HepG2 (cell line): Measurements from ENCODE around the gene DPYD. TPM values are rescaled to one million over a fixed set of nuclear protein-coding genes. Genes with fewer than 3 reads are reported as not detected.

ENCODE experiments used
- ATAC-seq: fragments of 200-7000 bp; cut with Tn5 transposase; 3 replicates; pipeline ENCODE4 v1.9.1; 2020; ENCODE audit warnings: mild to moderate bottlenecking, moderate library complexity
- BruUV-seq: library from RNA; stranded (reverse); fragments of 400-500 nt; replicated peaks from 2 replicates; lab custom pipeline; 2021; lab: Mats Ljungman, UMichigan
- CTCF ChIA-PET: fragments of 300-600 bp; formaldehyde crosslinking; extraction: SDS; loops from one replicate; lab custom pipeline; 2021; ENCODE audit warnings: low total read pairs, inconsistent platforms, low intra/inter-chr PET ratio; lab: Yijun Ruan, JAX
- POLR2A ChIA-PET: fragments of 350-600 bp; sonication (Branson Sonifier 250); formaldehyde crosslinking; loops from one replicate; lab custom pipeline; 2020; ENCODE audit warnings: antibody characterized with exemption, inconsistent platforms; lab: Yijun Ruan, JAX
- DNase-seq: peaks from one replicate; pipeline ENCODE4 v3.0.0-alpha.2; 2015; ENCODE audit warnings: low spot score
- FAIRE-seq: peaks from 3 replicates; lab custom pipeline; 2011; peaks lifted over from hg19 to GRCh38; lab: Jason Lieb, UNC
- H2AFZ ChIP-seq: one replicate; pipeline ENCODE4 v1.6.1; 2011; ENCODE audit warnings: low read length, inconsistent platforms
- H3K27ac ChIP-seq: fragments of 300-600 bp; 3 replicates; pipeline ENCODE4 v1.8.0; 2011; ENCODE audit warnings: mixed run types, mild to moderate bottlenecking, mixed read lengths, low read length, inconsistent platforms; ENCODE audit not compliant: insufficient read depth; ENCODE audit errors: extremely low read length
- H3K27me3 ChIP-seq, 2 experiments: fragments of 200-600 bp in 1 of 2; 2 replicates in 1 of 2; 3 replicates in 1 of 2; pipeline versions ENCODE4 v1.6.0 to v1.8.0; 2011; ENCODE audit warnings: low read length in 2 of 2, mild to moderate bottlenecking in 2 of 2, moderate library complexity in 2 of 2, inconsistent platforms in 1 of 2; ENCODE audit not compliant: insufficient read depth in 2 of 2, control insufficient read depth in 1 of 2
- H3K36me3 ChIP-seq, 2 experiments: fragments of 200-600 bp in 1 of 2; replicated peaks in 1 of 2; 2 replicates in 1 of 2; 3 replicates in 1 of 2; pipeline versions ENCODE4 v1.5.1 to v1.8.0; 2011; ENCODE audit warnings: low read length in 2 of 2, inconsistent platforms in 1 of 2; ENCODE audit not compliant: insufficient read depth in 2 of 2, control insufficient read depth in 1 of 2
- H3K4me1 ChIP-seq: 2 replicates; pipeline ENCODE4 v1.5.1; 2012; ENCODE audit warnings: low read length, inconsistent platforms; ENCODE audit not compliant: insufficient read depth
- H3K4me2 ChIP-seq: 2 replicates; pipeline ENCODE4 v1.6.0; 2011; ENCODE audit warnings: low read depth, low read length, inconsistent platforms
- H3K4me3 ChIP-seq, 3 experiments: fragments of 200-600 bp in 1 of 3; sonication (generic), shearing (Covaris generic) in 1 of 3; replicated peaks in 1 of 3; 2 replicates each; pipeline ENCODE4 v1.5.1; 2011 to 2016; ENCODE audit warnings: low read length in 3 of 3, inconsistent platforms in 2 of 3, low read depth in 2 of 3, mild to moderate bottlenecking in 2 of 3, control low read depth in 1 of 3, mixed read lengths in 1 of 3; ENCODE audit not compliant: insufficient read depth in 1 of 3
- H3K79me2 ChIP-seq: one replicate; pipeline ENCODE4 v1.6.1; 2011; ENCODE audit warnings: low read length, inconsistent platforms; ENCODE audit not compliant: insufficient read depth
- H3K9ac ChIP-seq: 2 replicates; pipeline ENCODE4 v1.6.0; 2011; ENCODE audit warnings: mild to moderate bottlenecking, low read depth, low read length, inconsistent platforms; ENCODE audit not compliant: insufficient read depth
- H3K9me3 ChIP-seq: 2 replicates; pipeline ENCODE4 v1.5.1; 2012; ENCODE audit warnings: mild to moderate bottlenecking, low read length
- H4K20me1 ChIP-seq: 2 replicates; pipeline ENCODE4 v1.6.0; 2011; ENCODE audit warnings: inconsistent platforms, mild to moderate bottlenecking, low read length, moderate library complexity; ENCODE audit not compliant: insufficient read depth
- GZF1 ChIP-seq: sonication (generic); formaldehyde crosslinking; IDR thresholded peaks from 2 replicates; pipeline ENCODE4 v1.5.1; 2020; ENCODE audit warnings: mild to moderate bottlenecking, missing genetic modification reagents
- MIER3 ChIP-seq: IDR thresholded peaks from 2 replicates; pipeline ENCODE4 v1.6.1; 2016; ENCODE audit warnings: missing compliant biosample characterization, borderline replicate concordance
- MYNN ChIP-seq: sonication (generic); formaldehyde crosslinking; IDR thresholded peaks from 2 replicates; pipeline ENCODE4 v1.4.0; 2020; ENCODE audit warnings: mild to moderate bottlenecking, low read depth, missing genetic modification reagents
- NR2F1 ChIP-seq, 2 experiments: fragments of 450-650 bp in 1 of 2; formaldehyde crosslinking in 1 of 2; IDR thresholded peaks; 2 replicates each; pipeline versions ENCODE4 v1.5.0 to v1.6.1; 2016 to 2020; ENCODE audit warnings: mild to moderate bottlenecking in 1 of 2, missing compliant biosample characterization in 1 of 2, missing genetic modification reagents in 1 of 2, moderate library complexity in 1 of 2
- NR2F2 ChIP-seq: IDR thresholded peaks from 2 replicates; pipeline ENCODE4 v1.6.1; 2012; ENCODE audit warnings: low read depth, inconsistent platforms, borderline replicate concordance
- ONECUT2 ChIP-seq: sonication (generic); formaldehyde crosslinking; IDR thresholded peaks from 2 replicates; pipeline ENCODE4 v1.4.0; 2020; ENCODE audit warnings: missing genetic modification reagents
- RFX5 ChIP-seq: IDR thresholded peaks from 2 replicates; pipeline ENCODE4 v1.6.1; 2011; ENCODE audit warnings: low read depth, low read length, improper control_type of control experiment
- RFXAP ChIP-seq: sonication (generic); formaldehyde crosslinking; IDR thresholded peaks from 2 replicates; pipeline ENCODE4 v1.4.0; 2020; ENCODE audit warnings: missing genetic modification reagents, borderline replicate concordance
- ZNF24 ChIP-seq: fragments of 450-650 bp; IDR thresholded peaks from 2 replicates; pipeline ENCODE4 v1.6.1; 2017; ENCODE audit warnings: antibody characterized with exemption, mild to moderate bottlenecking
- ZNF619 ChIP-seq: sonication (generic); formaldehyde crosslinking; IDR thresholded peaks from 2 replicates; pipeline ENCODE4 v1.4.0; 2020; ENCODE audit warnings: mild to moderate bottlenecking, missing genetic modification reagents
- ZNF746 ChIP-seq: sonication (generic); formaldehyde crosslinking; IDR thresholded peaks from 2 replicates; pipeline ENCODE4 v1.8.0; 2022; ENCODE audit warnings: mild to moderate bottlenecking, missing genetic modification reagents
- ZNF777 ChIP-seq: sonication (generic); formaldehyde crosslinking; IDR thresholded peaks from 2 replicates; pipeline ENCODE4 v1.4.0; 2020; ENCODE audit warnings: missing genetic modification reagents
- in situ Hi-C: cut with HindIII; loops from 2 replicates; pipeline ENCODE4 v1.10.0; 2017; ENCODE audit warnings: low pct_unique_long_range_greater_than_20kb; ENCODE audit not compliant: extremely low pct_ligation_motif_present
- intact Hi-C: fragments of 100-400 bp; cut with micrococcal nuclease; formaldehyde crosslinking; loops from one replicate; pipeline ENCODE4 v1.10.0; 2022; ENCODE audit not compliant: unreplicated experiment
- polyA plus RNA-seq, 8 experiments: library from polyadenylated mRNA; depleted of rRNA in 3 of 8; stranded (reverse) in 7 of 8; unstranded in 1 of 8; fragments of >200 nt; fragmentation: Illumina TruSeq in 4 of 8; extraction: Trizol in 4 of 8; gene quantifications; 2 replicates each; pipeline versions ENCODE4 v1.2.1 to v1.2.3, GENCODE V29; 2011 to 2016; ENCODE audit warnings: low read depth in 4 of 8, missing spikeins in 1 of 8, mixed read lengths in 1 of 8; ENCODE audit not compliant: insufficient read depth in 1 of 8
- total RNA-seq, 5 experiments: library from RNA; depleted of rRNA; stranded (reverse); fragments of >200 nt; fragmentation: Illumina TruSeq; extraction: Trizol; gene quantifications; 2 replicates each; pipeline ENCODE4 v1.2.3, GENCODE V29; 2016; ENCODE audit warnings: low read depth in 1 of 5
- TF ChIP-seq, protein P1 (sequence below), 2 experiments: sonication (generic) in 1 of 2; formaldehyde crosslinking in 1 of 2; IDR thresholded peaks; 2 replicates each; pipeline versions ENCODE4 v1.4.0 to v1.6.1; 2018 to 2020; ENCODE audit warnings: missing genetic modification reagents in 2 of 2, borderline replicate concordance in 1 of 2, low read depth in 1 of 2, mild to moderate bottlenecking in 1 of 2, missing biosample characterization in 1 of 2
- TF ChIP-seq, protein P2 (sequence below): sonication (generic); formaldehyde crosslinking; IDR thresholded peaks from 2 replicates; pipeline ENCODE4 v1.9.0; 2021; ENCODE audit warnings: missing genetic modification reagents, borderline replicate concordance
- TF ChIP-seq, protein P3 (sequence below): sonication (generic); formaldehyde crosslinking; IDR thresholded peaks from 2 replicates; pipeline ENCODE4 v1.4.0; 2020; ENCODE audit warnings: missing genetic modification reagents, mild to moderate bottlenecking, borderline replicate concordance
- TF ChIP-seq, protein P4 (sequence below): sonication (generic); formaldehyde crosslinking; IDR thresholded peaks from 2 replicates; pipeline ENCODE4 v1.4.0; 2020; ENCODE audit warnings: missing genetic modification reagents

Gene DPYD
- total and polyA plus RNA-seq, 2 of the 13 experiments (the other 11 are each of a cell fraction or from before 2014, with no cell fraction given) = 1.3 to 3.4 TPM

DNA sequence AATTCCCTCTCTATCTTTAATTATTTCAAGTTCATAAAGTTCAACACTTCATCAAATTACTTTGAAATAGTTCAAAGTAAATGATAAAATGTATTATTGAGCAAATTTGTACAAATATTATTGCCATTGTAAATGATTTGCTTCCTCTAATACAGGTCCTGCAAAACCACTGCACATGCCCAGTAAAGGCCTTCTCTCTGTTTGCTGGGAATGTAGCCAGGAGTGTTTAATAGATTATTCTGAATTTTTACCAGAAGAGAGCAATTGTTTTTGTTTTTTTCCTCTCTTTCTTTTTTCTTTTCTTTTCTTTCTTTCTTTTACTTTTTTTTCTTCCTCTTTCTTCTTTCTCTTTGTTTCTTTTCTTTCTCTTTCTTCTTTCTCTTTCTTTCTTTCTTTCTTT lies 713.0 kb downstream of the DPYD start:
- no peaks in the 10 kb centered on the region for H3K9me3 ChIP-seq
- ATAC-seq (no peak), DNase-seq (no peak), FAIRE-seq (no peak)
- H2AFZ ChIP-seq = no peak overlapping the region
- H3K4me3 ChIP-seq = no peak overlapping the region
- BruUV-seq = no TSS peak
- intact Hi-C loops = no loop called here
- H3K27ac ChIP-seq = no peak overlapping the region
- in situ Hi-C loops = no loop called here
- no peaks in the 10 kb centered on the region for H3K4me1 ChIP-seq
- H3K36me3 ChIP-seq = no peaks in the 10 kb centered on the region
- POLR2A ChIA-PET = no interaction called here
- no peak overlapping the region for H3K9ac ChIP-seq
- TF ChIP-seq, protein P1, sequence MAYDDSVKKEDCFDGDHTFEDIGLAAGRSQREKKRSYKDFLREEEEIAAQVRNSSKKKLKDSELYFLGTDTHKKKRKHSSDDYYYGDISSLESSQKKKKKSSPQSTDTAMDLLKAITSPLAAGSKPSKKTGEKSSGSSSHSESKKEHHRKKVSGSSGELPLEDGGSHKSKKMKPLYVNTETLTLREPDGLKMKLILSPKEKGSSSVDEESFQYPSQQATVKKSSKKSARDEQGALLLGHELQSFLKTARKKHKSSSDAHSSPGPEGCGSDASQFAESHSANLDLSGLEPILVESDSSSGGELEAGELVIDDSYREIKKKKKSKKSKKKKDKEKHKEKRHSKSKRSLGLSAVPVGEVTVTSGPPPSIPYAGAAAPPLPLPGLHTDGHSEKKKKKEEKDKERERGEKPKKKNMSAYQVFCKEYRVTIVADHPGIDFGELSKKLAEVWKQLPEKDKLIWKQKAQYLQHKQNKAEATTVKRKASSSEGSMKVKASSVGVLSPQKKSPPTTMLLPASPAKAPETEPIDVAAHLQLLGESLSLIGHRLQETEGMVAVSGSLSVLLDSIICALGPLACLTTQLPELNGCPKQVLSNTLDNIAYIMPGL (CRISPR knock-in tag; IDR thresholded peaks at IDR 0.05; ENCODE audit: borderline replicate concordance in 1 of 2, low read depth in 1 of 2) = no peak
- TF ChIP-seq ZNF619 (no peak), ONECUT2 (CRISPR knock-in tag) (no peak), MYNN (CRISPR knock-in tag) (no peak), NR2F2 (no peak), MIER3 (CRISPR knock-in tag) (no peak), ZNF746 (no peak), RFX5 (no peak), RFXAP (no peak), ZNF777 (CRISPR knock-in tag) (no peak), GZF1 (CRISPR knock-in tag) (no peak), ZNF24 (no peak), NR2F1 (CRISPR knock-in tag; IDR thresholded peaks at IDR 0.05) (no peak)
- TF ChIP-seq, protein P2, sequence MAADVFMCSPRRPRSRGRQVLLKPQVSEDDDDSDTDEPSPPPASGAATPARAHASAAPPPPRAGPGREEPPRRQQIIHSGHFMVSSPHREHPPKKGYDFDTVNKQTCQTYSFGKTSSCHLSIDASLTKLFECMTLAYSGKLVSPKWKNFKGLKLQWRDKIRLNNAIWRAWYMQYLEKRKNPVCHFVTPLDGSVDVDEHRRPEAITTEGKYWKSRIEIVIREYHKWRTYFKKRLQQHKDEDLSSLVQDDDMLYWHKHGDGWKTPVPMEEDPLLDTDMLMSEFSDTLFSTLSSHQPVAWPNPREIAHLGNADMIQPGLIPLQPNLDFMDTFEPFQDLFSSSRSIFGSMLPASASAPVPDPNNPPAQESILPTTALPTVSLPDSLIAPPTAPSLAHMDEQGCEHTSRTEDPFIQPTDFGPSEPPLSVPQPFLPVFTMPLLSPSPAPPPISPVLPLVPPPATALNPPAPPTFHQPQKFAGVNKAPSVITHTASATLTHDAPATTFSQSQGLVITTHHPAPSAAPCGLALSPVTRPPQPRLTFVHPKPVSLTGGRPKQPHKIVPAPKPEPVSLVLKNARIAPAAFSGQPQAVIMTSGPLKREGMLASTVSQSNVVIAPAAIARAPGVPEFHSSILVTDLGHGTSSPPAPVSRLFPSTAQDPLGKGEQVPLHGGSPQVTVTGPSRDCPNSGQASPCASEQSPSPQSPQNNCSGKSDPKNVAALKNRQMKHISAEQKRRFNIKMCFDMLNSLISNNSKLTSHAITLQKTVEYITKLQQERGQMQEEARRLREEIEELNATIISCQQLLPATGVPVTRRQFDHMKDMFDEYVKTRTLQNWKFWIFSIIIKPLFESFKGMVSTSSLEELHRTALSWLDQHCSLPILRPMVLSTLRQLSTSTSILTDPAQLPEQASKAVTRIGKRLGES (CRISPR knock-in tag) = no peak
- TF ChIP-seq, protein P3, sequence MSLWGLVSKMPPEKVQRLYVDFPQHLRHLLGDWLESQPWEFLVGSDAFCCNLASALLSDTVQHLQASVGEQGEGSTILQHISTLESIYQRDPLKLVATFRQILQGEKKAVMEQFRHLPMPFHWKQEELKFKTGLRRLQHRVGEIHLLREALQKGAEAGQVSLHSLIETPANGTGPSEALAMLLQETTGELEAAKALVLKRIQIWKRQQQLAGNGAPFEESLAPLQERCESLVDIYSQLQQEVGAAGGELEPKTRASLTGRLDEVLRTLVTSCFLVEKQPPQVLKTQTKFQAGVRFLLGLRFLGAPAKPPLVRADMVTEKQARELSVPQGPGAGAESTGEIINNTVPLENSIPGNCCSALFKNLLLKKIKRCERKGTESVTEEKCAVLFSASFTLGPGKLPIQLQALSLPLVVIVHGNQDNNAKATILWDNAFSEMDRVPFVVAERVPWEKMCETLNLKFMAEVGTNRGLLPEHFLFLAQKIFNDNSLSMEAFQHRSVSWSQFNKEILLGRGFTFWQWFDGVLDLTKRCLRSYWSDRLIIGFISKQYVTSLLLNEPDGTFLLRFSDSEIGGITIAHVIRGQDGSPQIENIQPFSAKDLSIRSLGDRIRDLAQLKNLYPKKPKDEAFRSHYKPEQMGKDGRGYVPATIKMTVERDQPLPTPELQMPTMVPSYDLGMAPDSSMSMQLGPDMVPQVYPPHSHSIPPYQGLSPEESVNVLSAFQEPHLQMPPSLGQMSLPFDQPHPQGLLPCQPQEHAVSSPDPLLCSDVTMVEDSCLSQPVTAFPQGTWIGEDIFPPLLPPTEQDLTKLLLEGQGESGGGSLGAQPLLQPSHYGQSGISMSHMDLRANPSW (CRISPR knock-in tag) = no peak
- TF ChIP-seq, protein P4, sequence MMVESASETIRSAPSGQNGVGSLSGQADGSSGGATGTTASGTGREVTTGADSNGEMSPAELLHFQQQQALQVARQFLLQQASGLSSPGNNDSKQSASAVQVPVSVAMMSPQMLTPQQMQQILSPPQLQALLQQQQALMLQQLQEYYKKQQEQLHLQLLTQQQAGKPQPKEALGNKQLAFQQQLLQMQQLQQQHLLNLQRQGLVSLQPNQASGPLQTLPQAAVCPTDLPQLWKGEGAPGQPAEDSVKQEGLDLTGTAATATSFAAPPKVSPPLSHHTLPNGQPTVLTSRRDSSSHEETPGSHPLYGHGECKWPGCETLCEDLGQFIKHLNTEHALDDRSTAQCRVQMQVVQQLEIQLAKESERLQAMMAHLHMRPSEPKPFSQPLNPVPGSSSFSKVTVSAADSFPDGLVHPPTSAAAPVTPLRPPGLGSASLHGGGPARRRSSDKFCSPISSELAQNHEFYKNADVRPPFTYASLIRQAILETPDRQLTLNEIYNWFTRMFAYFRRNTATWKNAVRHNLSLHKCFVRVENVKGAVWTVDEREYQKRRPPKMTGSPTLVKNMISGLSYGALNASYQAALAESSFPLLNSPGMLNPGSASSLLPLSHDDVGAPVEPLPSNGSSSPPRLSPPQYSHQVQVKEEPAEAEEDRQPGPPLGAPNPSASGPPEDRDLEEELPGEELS (CRISPR knock-in tag) = no peak
- no peaks in the 10 kb centered on the region; a peak in 1 of 5 replicates for H3K27me3 ChIP-seq
- H4K20me1 ChIP-seq = no peaks in the 10 kb centered on the region
- CTCF ChIA-PET = no interaction called here
- no peaks in the 10 kb centered on the region for H3K79me2 ChIP-seq
- H3K4me2 ChIP-seq = no peak overlapping the region
